Measurements from ENCODE around the gene MEF2C.

GRCh38 chr5:88691945-88692868 lies 190.8 kb downstream of the MEF2C start:
- no peak for TF ChIP-seq CTCF (IDR thresholded peaks at IDR 0.05)
- TF ChIP-seq POLR2AphosphoS5 (IDR thresholded peaks at IDR 0.05; ENCODE audit: low read depth, low read length): no peak
- TF ChIP-seq REST (IDR thresholded peaks at IDR 0.05; ENCODE audit: insufficient read depth in 1 of 2, low read depth in 2 of 2, low read length in 1 of 2): no peak
- no peak for TF ChIP-seq SIN3A (IDR thresholded peaks at IDR 0.05; ENCODE audit: borderline replicate concordance, insufficient read depth, low read depth, low read length)
- no peak for TF ChIP-seq TCF7L2 (IDR thresholded peaks at IDR 0.05; ENCODE audit: low read depth, low read length)
